Amniotic epithelial cell (primary cell): ENCODE data around the gene EPHB1.
"Not testable (repeated sequence)": the region's sequence is repeated elsewhere in the genome, so short reads cannot be mapped to it uniquely, and the experiment has no call there.

Source experiments
- DNase-seq: peaks from one replicate; pipeline ENCODE4 v3.0.0-alpha.2; 2010; ENCODE audit warnings: low read depth

Gene EPHB1

GRCh38 chr3:135050536-135050935, 255.5 kb downstream of the EPHB1 start:
- DNase-seq = no peak

DNA sequence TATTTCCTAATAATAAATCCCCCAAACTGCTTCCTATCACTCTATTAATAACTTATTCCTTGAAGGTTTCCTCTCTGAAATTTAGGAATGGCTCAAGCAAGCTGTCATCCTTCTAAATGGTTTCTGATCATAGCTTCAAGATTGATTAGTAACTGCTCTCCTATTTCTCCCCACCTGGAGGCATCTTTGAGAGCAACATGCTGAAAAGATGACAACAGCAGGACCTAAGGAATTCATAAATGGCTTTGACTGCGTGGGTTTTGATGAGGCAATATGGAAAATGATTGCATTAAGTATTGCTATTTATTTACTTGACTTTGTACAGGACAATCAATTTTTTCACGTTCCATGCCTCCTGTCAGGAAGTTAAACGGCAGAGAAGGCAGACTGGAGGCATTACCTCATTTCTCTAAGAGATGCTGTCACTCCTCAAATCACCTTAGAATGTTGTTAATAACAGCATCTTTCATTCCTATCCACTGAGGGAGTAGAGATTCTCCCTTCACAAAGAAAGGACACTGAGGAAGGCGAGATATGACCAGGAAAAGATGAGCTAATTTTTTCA, 256.4 kb downstream of the EPHB1 start:
- DNase-seq = no peak

GRCh38 chr3:135055449-135055848, 260.4 kb downstream of the EPHB1 start:
- DNase-seq = no peak

DNA sequence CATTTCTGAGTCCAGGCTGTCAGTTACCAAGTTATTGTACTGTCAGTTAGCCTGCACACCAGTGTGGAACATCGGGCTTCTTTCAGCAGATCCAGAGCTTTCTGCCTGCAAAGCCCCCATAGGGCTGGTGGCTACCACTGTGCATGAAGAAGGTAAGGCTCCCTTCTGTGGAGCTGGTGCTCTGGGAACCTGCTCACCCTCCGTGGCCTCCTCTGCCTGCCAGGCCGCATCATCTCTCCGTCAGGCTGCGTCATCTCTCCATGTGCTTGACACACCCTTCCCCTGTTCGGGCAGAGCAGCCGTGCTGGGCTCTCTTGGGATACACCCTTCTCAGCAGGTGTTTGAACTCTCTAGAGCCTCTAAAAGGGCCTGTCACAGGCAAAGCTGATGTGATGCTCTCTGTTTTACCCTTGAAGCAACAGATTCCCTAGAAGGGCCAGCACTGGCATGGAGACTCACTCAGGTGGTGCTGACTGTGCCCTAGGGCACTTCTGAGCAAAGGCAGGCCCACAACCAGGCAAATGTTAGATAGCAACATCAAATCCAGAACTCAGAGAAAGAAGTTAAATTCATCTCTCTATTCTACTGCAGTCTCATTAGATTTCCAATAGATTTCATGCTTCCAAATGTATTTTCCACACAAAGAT, 261.1 kb downstream of the EPHB1 start:
- no peak for DNase-seq

DNA sequence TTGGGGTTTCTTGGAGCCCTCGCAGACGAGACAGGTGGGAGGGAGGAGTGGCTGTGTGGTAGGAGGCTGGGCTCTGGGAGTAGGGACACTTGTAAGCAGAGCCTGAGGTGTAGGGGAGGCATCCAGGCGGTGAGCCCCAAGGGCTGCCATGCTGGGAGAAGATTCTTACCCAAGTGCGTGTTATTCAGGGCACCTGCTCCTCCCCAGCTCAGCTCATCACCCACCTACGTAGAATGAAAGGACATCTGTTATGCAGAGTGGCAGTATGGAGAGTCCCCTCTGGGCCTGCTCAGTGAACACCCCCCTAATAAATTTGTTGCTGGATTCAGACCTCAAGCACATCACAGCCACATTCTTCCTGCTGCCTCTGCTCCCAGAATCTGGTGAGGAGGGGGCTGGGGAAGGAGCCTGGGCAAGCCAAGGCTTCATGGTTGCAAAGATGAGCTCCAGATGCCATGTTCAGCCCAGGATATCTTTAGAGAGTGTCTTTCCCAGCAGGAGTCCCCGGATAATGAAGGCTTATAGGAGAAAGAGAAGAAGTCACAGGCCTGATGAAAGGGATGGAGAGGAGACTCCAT, 261.8 kb downstream of the EPHB1 start:
- DNase-seq = no peak

GRCh38 chr3:135057996-135058395, 262.9 kb downstream of the EPHB1 start:
- DNase-seq = no peak

DNA sequence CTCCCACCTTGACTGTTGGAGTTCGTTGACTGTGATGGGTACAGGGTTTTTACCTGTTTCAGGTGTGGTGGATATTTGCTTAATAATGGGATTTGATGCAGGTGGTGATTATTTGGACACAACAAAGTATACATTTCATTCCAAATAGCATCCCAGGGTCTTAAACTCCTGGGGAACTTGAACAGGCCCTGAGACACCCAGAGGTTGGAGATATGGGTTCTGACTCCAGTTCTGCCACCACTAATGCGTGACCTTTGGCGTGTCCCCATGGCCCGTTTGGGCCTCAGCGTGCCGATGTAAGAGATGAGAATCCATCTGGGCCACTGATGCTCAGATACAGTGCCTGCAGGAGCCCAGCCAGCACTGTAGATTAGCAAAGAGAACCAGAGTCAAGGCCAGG, 264.5 kb downstream of the EPHB1 start:
- no peak for DNase-seq

- DNase-seq = not testable (repeated sequence)
Observed at GRCh38 chr3:135066844-135067727, 272.0 kb downstream of the EPHB1 start.

DNA sequence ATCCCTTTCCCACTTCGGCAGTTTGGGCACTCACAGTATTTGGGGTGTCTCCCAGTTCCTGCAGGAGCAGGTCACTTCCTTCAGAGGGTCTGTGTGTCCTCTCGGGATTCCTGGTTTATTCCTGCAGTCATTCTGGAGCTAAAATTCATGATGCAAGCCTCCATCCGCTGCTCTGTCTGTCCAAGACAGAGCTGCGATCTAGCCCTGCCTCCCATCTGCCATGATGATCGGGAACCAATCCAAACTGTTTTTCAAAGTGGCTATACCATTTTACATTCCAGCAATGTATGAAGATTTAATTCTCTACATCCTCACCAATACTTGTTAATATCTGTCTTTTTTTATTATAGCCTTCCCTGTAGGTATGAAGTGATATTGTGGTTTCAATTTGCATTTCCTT, 273.0 kb downstream of the EPHB1 start:
- DNase-seq = no peak

DNA sequence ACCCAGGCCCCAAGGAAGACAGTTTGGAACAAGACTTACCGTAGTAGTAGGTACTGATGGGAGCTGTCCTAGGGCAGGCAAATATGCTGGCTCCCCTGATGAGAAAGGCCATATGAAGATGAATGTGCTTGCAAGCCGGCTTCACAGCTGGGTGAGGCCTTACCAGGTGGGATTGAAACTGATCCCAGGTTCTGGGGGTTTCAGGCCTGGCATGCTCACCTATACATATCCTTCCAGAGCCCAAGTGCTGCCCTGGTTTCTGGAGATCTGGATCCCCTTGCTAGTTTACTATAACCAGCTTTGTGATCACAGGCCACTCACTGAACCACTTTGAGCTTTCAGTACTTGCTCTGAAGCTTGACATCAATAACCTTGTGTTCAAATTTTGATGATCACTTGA, 274.3 kb downstream of the EPHB1 start:
- DNase-seq = no peak

DNA sequence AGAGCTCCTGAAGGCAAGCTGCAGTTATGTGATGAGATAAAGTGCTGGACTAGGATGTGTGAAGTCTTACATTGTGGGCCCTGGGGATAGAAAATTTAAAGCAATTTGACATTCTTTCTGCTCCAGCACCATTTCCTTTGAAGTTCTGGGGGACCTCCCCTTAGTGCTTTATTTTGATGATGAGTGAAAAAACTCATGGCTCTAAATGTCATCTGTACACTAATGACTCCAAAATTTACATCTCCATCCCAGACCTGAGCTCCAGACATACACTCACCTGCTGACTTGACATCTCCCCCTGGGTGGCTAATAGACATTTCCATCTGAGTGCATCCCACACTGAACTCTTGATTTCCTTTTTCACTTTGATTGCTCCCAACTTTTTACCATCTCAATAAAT, 276.4 kb downstream of the EPHB1 start:
- no peak for DNase-seq

- no peak for DNase-seq
Observed at GRCh38 chr3:135072431-135072830, 277.4 kb downstream of the EPHB1 start.

- no peak for DNase-seq
Observed at GRCh38 chr3:135075157-135075556, 280.1 kb downstream of the EPHB1 start.

GRCh38 chr3:135076341-135076740, 281.3 kb downstream of the EPHB1 start:
- no peak for DNase-seq

DNA sequence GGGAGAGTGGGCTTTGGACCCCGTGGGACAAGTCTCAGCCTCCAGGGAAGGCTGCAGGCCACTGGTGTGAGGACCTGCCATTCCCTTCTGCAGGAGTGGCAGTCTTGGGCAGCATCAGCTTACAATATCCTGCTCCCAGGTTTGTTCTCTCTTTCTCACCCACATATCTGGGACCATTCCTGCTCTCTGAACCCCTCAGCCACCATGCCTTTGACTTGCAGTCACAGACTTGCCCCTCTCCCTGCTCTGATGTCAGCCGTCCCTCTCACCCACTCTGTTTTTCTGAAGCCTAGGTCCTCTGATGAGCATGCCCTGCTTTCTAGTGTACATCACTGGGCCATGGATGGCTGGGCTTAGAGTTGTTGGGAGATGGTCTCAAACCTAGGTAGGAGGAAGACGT, 282.1 kb downstream of the EPHB1 start:
- no peak for DNase-seq

DNA sequence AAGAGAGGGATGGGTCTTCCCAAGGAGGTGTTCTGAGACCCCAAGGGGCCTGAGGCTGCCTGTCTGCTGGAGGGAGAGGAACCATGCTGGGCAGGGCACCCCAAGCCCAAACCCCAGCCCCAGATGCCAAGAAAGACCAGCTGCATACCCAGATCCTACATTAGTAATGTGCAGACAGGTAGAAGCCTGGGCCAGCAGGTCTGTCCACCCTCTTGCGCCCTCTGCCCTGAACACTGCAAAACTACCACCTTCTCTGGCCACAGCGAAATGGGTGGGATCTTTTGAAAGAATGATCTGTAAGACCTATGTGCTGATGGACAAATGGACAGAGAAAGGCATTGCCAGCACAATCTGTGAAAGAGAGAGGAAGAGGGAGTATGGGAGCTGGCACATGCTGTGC, 283.2 kb downstream of the EPHB1 start:
- no peak for DNase-seq

DNA sequence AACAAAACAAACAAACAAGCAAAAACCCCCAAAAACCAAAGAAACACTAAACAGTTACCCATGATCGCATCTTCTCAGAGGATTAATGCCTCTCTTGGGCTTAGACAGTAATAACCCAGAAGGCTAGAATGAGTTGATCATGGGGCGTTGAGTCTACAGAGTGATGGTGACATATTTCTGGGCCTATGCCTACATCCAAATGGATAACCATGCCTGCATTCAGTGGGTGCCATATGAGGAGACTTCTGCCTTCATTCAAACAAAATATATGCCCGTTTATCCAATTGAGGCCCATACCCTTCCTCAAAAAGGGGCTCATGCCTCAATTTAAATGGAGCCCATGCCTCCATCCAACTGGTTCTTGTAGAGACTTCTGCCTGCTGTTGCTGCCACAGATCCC, 284.0 kb downstream of the EPHB1 start:
- DNase-seq = no peak

DNA sequence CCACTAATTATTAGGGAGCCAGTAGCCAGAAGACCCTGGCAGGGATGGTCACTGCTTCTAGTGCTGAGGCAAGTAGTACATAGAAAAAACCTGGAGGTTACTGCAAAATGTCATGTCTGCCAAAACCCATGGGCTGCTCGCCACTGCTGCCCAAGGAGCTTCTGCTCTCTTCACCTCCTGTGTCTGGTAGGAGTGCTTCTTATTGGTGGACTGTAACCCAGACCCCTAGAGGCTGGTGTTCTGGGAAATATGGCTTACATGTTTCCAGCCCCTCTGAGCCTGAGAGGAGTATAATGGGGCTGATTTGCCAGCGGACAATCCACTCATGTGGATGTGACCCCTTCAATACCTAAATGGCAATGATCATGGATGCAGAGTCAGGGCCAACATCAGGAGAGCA, 286.4 kb downstream of the EPHB1 start:
- DNase-seq = no peak

- no peak for DNase-seq
Observed at GRCh38 chr3:135081856-135082434, 286.9 kb downstream of the EPHB1 start.

DNA sequence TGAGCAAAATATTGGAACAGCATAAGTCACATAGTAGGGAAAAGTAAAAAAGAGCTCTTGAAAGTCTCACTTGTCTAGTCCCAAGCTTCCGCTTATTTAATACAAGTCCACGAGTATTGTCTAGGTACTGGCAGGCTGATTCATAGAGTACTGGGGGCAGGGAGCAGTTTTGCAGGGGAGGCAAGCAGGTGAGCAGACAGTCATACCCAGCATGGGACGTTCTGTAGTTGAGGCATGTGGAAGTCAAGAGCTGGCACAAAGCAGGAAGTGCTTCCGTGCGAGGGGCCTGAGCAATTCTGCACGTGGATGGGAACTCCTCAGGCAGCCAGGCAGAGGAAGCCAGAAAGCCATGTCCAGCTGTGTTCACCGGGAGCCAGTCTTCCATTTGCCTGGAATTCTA, 287.6 kb downstream of the EPHB1 start:
- no peak for DNase-seq

- no peak for DNase-seq
Observed at GRCh38 chr3:135083179-135083578, 288.1 kb downstream of the EPHB1 start.

DNA sequence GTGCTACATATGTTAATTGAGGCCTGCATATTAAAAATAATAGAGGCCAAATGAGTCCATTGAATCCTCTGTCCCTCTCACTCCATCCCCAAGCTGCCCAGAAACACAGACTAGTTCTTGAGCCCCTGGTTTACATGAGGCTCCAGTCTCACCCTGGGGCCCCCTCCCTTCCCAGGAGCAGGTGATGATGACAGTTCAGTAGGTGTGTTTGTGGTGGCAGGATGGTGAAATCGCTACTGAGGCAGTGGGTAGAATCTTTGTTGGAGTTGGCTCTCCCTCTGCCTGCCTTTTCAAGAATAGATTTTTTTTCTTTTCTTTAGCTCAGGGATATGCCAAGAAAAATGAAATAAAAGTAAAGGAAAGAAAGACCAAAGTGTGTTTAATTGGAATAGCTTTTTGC, 288.7 kb downstream of the EPHB1 start:
- DNase-seq = no peak

DNA sequence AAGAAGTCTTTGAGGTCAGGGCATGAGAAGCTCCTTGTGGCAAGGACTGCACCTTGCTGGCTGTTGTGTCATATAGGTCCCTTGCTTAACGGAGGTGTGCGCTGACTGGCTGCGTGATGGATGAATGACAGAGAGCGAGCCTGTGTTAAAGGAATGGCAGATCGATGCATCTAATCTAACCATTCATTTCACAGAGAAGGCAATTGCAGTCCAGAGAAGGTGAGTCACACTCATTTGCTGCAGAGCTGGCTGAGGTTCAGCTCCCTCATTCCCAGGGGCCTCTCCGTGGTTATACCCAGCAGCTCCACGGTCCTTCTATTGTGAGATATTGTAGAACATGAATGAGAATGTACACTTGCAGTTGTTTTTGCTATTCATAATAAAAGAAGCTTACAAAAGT, 289.3 kb downstream of the EPHB1 start:
- no peak for DNase-seq
